ENCODE measurements around the gene STIM1.

STIM1 gene

GRCh38 chr11:4041731-4042391 lies 186.4 kb downstream of the STIM1 start:
- Histone ChIP-seq H3K79me2 (ENCODE audit: insufficient read depth, low read length) (no peaks in the 10 kb centered on the region), H3K4me3 (ENCODE audit: insufficient read depth, low read length, poor library complexity, severe bottlenecking) (no peak overlapping the region), H3K27ac (ENCODE audit: low read depth, low read length) (no peak overlapping the region), H3K9me2 (replicated peaks; ENCODE audit: insufficient read depth, low read length) (no peaks in the 10 kb centered on the region), H3K4me2 (ENCODE audit: low read depth, low read length, poor library complexity, severe bottlenecking) (no peak overlapping the region), H3K36me3 (ENCODE audit: low read length) (no peaks in the 10 kb centered on the region), H3K9ac (ENCODE audit: low read length) (no peak overlapping the region), H4K20me1 (ENCODE audit: low read depth, low read length) (no peaks in the 10 kb centered on the region), H3F3A (ENCODE audit: insufficient read depth) (no peaks in the 10 kb centered on the region), H2AFZ (ENCODE audit: low read depth, low read length, severe bottlenecking) (no peak overlapping the region), H3K9me3 (ENCODE audit: insufficient read depth, low read length) (no peaks in the 10 kb centered on the region), H3K27me3 (ENCODE audit: low read length) (no peaks in the 10 kb centered on the region)
- TF ChIP-seq EZH2phosphoT487 (conservative IDR thresholded peaks at IDR 0.05; ENCODE audit: low read length) (no peak), CTCF (IDR thresholded peaks at IDR 0.05; ENCODE audit: insufficient read depth, low read length, poor library complexity, severe bottlenecking) (no peak)

GRCh38 chr11:4044976-4045646 lies 189.6 kb downstream of the STIM1 start:
- Histone ChIP-seq H3K27ac (ENCODE audit: low read depth, low read length) (no peak overlapping the region), H3K4me2 (ENCODE audit: low read depth, low read length, poor library complexity, severe bottlenecking) (no peak overlapping the region), H3K9me3 (ENCODE audit: insufficient read depth, low read length) (no peaks in the 10 kb centered on the region), H3F3A (ENCODE audit: insufficient read depth) (no peaks in the 10 kb centered on the region), H3K4me3 (ENCODE audit: insufficient read depth, low read length, poor library complexity, severe bottlenecking) (no peak overlapping the region), H3K36me3 (ENCODE audit: low read length) (no peaks in the 10 kb centered on the region), H2AFZ (ENCODE audit: low read depth, low read length, severe bottlenecking) (no peak overlapping the region), H3K9ac (ENCODE audit: low read length) (no peak overlapping the region), H3K79me2 (ENCODE audit: insufficient read depth, low read length) (no peaks in the 10 kb centered on the region), H3K27me3 (ENCODE audit: low read length) (no peaks in the 10 kb centered on the region), H4K20me1 (ENCODE audit: low read depth, low read length) (no peaks in the 10 kb centered on the region), H3K9me2 (replicated peaks; ENCODE audit: insufficient read depth, low read length) (no peaks in the 10 kb centered on the region)
- TF ChIP-seq CTCF (IDR thresholded peaks at IDR 0.05; ENCODE audit: insufficient read depth, low read length, poor library complexity, severe bottlenecking) (no peak), EZH2phosphoT487 (conservative IDR thresholded peaks at IDR 0.05; ENCODE audit: low read length) (no peak)

- Histone ChIP-seq H3K4me2 (ENCODE audit: low read depth, low read length, poor library complexity, severe bottlenecking) (no peak overlapping the region), H3K36me3 (ENCODE audit: low read length) (no peaks in the 10 kb centered on the region), H3K9ac (ENCODE audit: low read length) (no peak overlapping the region), H2AFZ (ENCODE audit: low read depth, low read length, severe bottlenecking) (no peak overlapping the region), H3K9me2 (replicated peaks; ENCODE audit: insufficient read depth, low read length) (no peaks in the 10 kb centered on the region), H3F3A (ENCODE audit: insufficient read depth) (no peaks in the 10 kb centered on the region), H3K27ac (ENCODE audit: low read depth, low read length) (no peak overlapping the region), H3K9me3 (ENCODE audit: insufficient read depth, low read length) (no peaks in the 10 kb centered on the region), H3K79me2 (ENCODE audit: insufficient read depth, low read length) (no peaks in the 10 kb centered on the region), H3K27me3 (ENCODE audit: low read length) (no peaks in the 10 kb centered on the region), H4K20me1 (ENCODE audit: low read depth, low read length) (no peaks in the 10 kb centered on the region), H3K4me3 (ENCODE audit: insufficient read depth, low read length, poor library complexity, severe bottlenecking) (no peak overlapping the region)
- TF ChIP-seq EZH2phosphoT487 (conservative IDR thresholded peaks at IDR 0.05; ENCODE audit: low read length) (no peak), CTCF (IDR thresholded peaks at IDR 0.05; ENCODE audit: insufficient read depth, low read length, poor library complexity, severe bottlenecking) (no peak)
Measured at GRCh38 chr11:4048340-4048739, 192.9 kb downstream of the STIM1 start.

All from SU-DHL-6 (cell line).